ENCODE measurements around the gene ARPP19. TPM values are rescaled to one million over a fixed set of nuclear protein-coding genes. Genes with fewer than 3 reads are reported as not detected.

The ARPP19 gene
- total and polyA plus RNA-seq, 4 donors: 35.0 to 139 (median 68.8) TPM

GRCh38 chr15:52505151-52505550, 63.7 kb downstream of the ARPP19 start:
- TF ChIP-seq CTCF (IDR thresholded peaks at IDR 0.05; ENCODE audit: control extremely low read depth, extremely low read depth): no peak
- Histone ChIP-seq H3K9ac (ENCODE audit: insufficient read depth in 1 of 2, low read length in 2 of 2) (no peak overlapping the region), H3K9me3 (ENCODE audit: control insufficient read depth in 4 of 4, insufficient read depth in 3 of 4, low read length in 3 of 4) (no peaks in the 10 kb centered on the region), H3K36me3 (ENCODE audit: control insufficient read depth in 4 of 4, insufficient read depth in 4 of 4, low read length in 4 of 4) (no peaks in the 10 kb centered on the region), H3K4me1 (ENCODE audit: control insufficient read depth in 5 of 5, insufficient read depth in 5 of 5, low read length in 5 of 5) (peaks cover 0 to 12% (median 0%) of the 10 kb centered on the region in 5 donors), H3K27ac (ENCODE audit: low read depth in 1 of 2, low read length in 1 of 2) (no peak overlapping the region), H3K27me3 (ENCODE audit: control insufficient read depth in 3 of 3, insufficient read depth in 3 of 3, low read length in 2 of 3) (no peaks in the 10 kb centered on the region), H3K4me3 (no peak overlapping the region)
- no peak for DNase-seq
- 70 to 86% methylated on average over 6 of the region's 6 CpGs for WGBS, 2 donors
- no peak for ATAC-seq (ENCODE audit: insufficient read depth, low FRiP score)

- no peak for TF ChIP-seq CTCF (IDR thresholded peaks at IDR 0.05; ENCODE audit: control extremely low read depth, extremely low read depth)
- Histone ChIP-seq H3K4me3 (no peak overlapping the region), H3K9ac (ENCODE audit: insufficient read depth in 1 of 2, low read length in 2 of 2) (no peak overlapping the region), H3K4me1 (ENCODE audit: control insufficient read depth in 5 of 5, insufficient read depth in 5 of 5, low read length in 5 of 5) (peaks cover 0 to 4% (median 0%) of the 10 kb centered on the region in 5 donors), H3K27ac (ENCODE audit: low read depth in 1 of 2, low read length in 1 of 2) (no peak overlapping the region), H3K36me3 (ENCODE audit: control insufficient read depth in 4 of 4, insufficient read depth in 4 of 4, low read length in 4 of 4) (no peaks in the 10 kb centered on the region), H3K27me3 (ENCODE audit: control insufficient read depth in 3 of 3, insufficient read depth in 3 of 3, low read length in 2 of 3) (no peaks in the 10 kb centered on the region), H3K9me3 (ENCODE audit: control insufficient read depth in 4 of 4, insufficient read depth in 3 of 4, low read length in 3 of 4) (no peaks in the 10 kb centered on the region)
- no peak for DNase-seq
- WGBS, 2 donors: 81 to 82% methylated on average over 5 of the region's 5 CpGs
- ATAC-seq (ENCODE audit: insufficient read depth, low FRiP score): no peak
Measured at GRCh38 chr15:52503788-52504496, 64.9 kb downstream of the ARPP19 start.

- H3K9ac ChIP-seq (ENCODE audit: insufficient read depth in 1 of 2, low read length in 2 of 2): no peak overlapping the region
- DNase-seq (no peak), ATAC-seq (ENCODE audit: insufficient read depth, low FRiP score) (no peak)
- 88 to 90% methylated on average over 1 of the region's 1 CpG for WGBS, 2 donors
- no peaks in the 10 kb centered on the region for H3K36me3 ChIP-seq (ENCODE audit: control insufficient read depth in 4 of 4, insufficient read depth in 4 of 4, low read length in 4 of 4)
- H3K27ac ChIP-seq (ENCODE audit: low read depth in 1 of 2, low read length in 1 of 2): no peak overlapping the region
- no peaks in the 10 kb centered on the region for H3K27me3 ChIP-seq (ENCODE audit: control insufficient read depth in 3 of 3, insufficient read depth in 3 of 3, low read length in 2 of 3)
- H3K4me3 ChIP-seq: no peak overlapping the region
- no peak for TF ChIP-seq CTCF (IDR thresholded peaks at IDR 0.05; ENCODE audit: control extremely low read depth, extremely low read depth)
- H3K4me1 ChIP-seq (ENCODE audit: control insufficient read depth in 5 of 5, insufficient read depth in 5 of 5, low read length in 5 of 5): peaks cover 0 to 3% (median 0%) of the 10 kb centered on the region in 5 donors
- H3K9me3 ChIP-seq (ENCODE audit: control insufficient read depth in 4 of 4, insufficient read depth in 3 of 4, low read length in 3 of 4): no peaks in the 10 kb centered on the region
Measured at GRCh38 chr15:52502608-52503007, 66.2 kb downstream of the ARPP19 start.

- TF ChIP-seq CTCF (IDR thresholded peaks at IDR 0.05; ENCODE audit: control extremely low read depth, extremely low read depth): no peak
- Histone ChIP-seq H3K27ac (ENCODE audit: low read depth in 1 of 2, low read length in 1 of 2) (no peak overlapping the region), H3K27me3 (ENCODE audit: control insufficient read depth in 3 of 3, insufficient read depth in 3 of 3, low read length in 2 of 3) (no peaks in the 10 kb centered on the region), H3K9me3 (ENCODE audit: control insufficient read depth in 4 of 4, insufficient read depth in 3 of 4, low read length in 3 of 4) (no peaks in the 10 kb centered on the region), H3K4me1 (ENCODE audit: control insufficient read depth in 5 of 5, insufficient read depth in 5 of 5, low read length in 5 of 5) (peaks cover 0 to 5% (median 0%) of the 10 kb centered on the region in 5 donors), H3K4me3 (no peak overlapping the region), H3K9ac (ENCODE audit: insufficient read depth in 1 of 2, low read length in 2 of 2) (no peak overlapping the region), H3K36me3 (ENCODE audit: control insufficient read depth in 4 of 4, insufficient read depth in 4 of 4, low read length in 4 of 4) (no peaks in the 10 kb centered on the region)
- no peak for ATAC-seq (ENCODE audit: insufficient read depth, low FRiP score)
- DNase-seq: no peak
- WGBS, 2 donors: 80 to 87% methylated on average over 3 of the region's 3 CpGs
Measured at GRCh38 chr15:52499506-52499905, 69.3 kb downstream of the ARPP19 start.

Measured in lung (tissue), 12 donors.